Gastrocnemius medialis (tissue), 4 donors: ENCODE measurements around the gene TSPAN2. TPM values are rescaled to one million over a fixed set of nuclear protein-coding genes. Genes with fewer than 3 reads are reported as not detected.

Source experiments
- ATAC-seq, 2 donors: fragments of 150-250 bp; one replicate each; pipeline ENCODE4 v1.9.1; 2016
- DNase-seq, 2 donors: peaks; one replicate each; pipeline ENCODE4 v3.0.0-alpha.2; 2019
- H3K27ac ChIP-seq, 4 donors: fragments of 200-600 bp; sonication (generic); 1 replicate in 1 of 4; 2 replicates in 3 of 4; pipeline ENCODE4 v1.5.1; 2016 to 2018; ENCODE audit warnings: mild to moderate bottlenecking in 2 of 4, moderate library complexity in 1 of 4
- H3K27me3 ChIP-seq, 3 donors: fragments of 200-600 bp; sonication (generic) in 2 of 3; 1 replicate in 1 of 3; 2 replicates in 2 of 3; pipeline versions ENCODE4 v1.5.1 to v1.6.0; 2016 to 2019; ENCODE audit warnings: mild to moderate bottlenecking in 1 of 3, moderate library complexity in 1 of 3
- H3K36me3 ChIP-seq, 2 donors: fragments of 200-600 bp; sonication (generic) in 1 of 2; one replicate each; pipeline ENCODE4 v1.5.1; 2017 to 2018
- H3K4me1 ChIP-seq, 2 donors: fragments of 200-600 bp; sonication (generic) in 1 of 2; one replicate each; pipeline ENCODE4 v1.5.1; 2016 to 2017; ENCODE audit warnings: mild to moderate bottlenecking in 2 of 2
- H3K4me3 ChIP-seq, 4 donors: fragments of 200-600 bp; sonication (generic) in 3 of 4; 1 replicate in 1 of 4; 2 replicates in 3 of 4; pipeline ENCODE4 v1.5.1; 2016 to 2019; ENCODE audit warnings: mild to moderate bottlenecking in 2 of 4
- H3K9me3 ChIP-seq, 3 donors: fragments of 200-600 bp; sonication (generic) in 2 of 3; 1 replicate in 1 of 3; 2 replicates in 2 of 3; pipeline ENCODE4 v1.5.1; 2016 to 2019
- CTCF ChIP-seq, 5 experiments: fragments of 450-650 bp in 3 of 5; fragments of 200-600 bp in 2 of 5; sonication (generic) in 2 of 5; IDR thresholded peaks in 4 of 5; conservative IDR thresholded peaks in 1 of 5; 1 replicate in 4 of 5; 2 replicates in 1 of 5; pipeline ENCODE4 v1.5.1; 2016 to 2019; ENCODE audit warnings: antibody characterized with exemption in 5 of 5, mild to moderate bottlenecking in 3 of 5, moderate library complexity in 3 of 5
- POLR2A ChIP-seq, 2 donors: fragments of 450-650 bp; IDR thresholded peaks; one replicate each; pipeline ENCODE4 v1.6.1; 2017; ENCODE audit warnings: antibody characterized with exemption in 2 of 2, mild to moderate bottlenecking in 2 of 2, moderate library complexity in 2 of 2
- in situ Hi-C, 4 donors: fragments of 200-750 bp; cut with MboI; loops; one replicate each; pipeline versions ENCODE4 v1.15.0 to v1.8.0; 2017; ENCODE audit warnings: low sequenced_read_pairs in 4 of 4
- intact Hi-C: fragments of 100-400 bp; cut with DNase I; formaldehyde crosslinking; loops from one replicate; pipeline ENCODE4 v1.15.1; 2023; ENCODE audit warnings: low total_unique reads
- total RNA-seq, 4 donors: library from RNA; depleted of rRNA; stranded (reverse); fragments of >200 nt; gene quantifications; one replicate each; pipeline versions ENCODE4 v1.1.0 to v1.2.3, GENCODE V29; 2016

TSPAN2 gene
- total RNA-seq, 4 donors from 2014 or later: 0.70 to 2.6 (median 2.0) TPM; not detected in 1

GRCh38 chr1:115127539-115127938, 38.2 kb upstream of the TSPAN2 start:
- no peak for ATAC-seq
- DNase-seq: no peak
- no peaks in the 10 kb centered on the region for H3K36me3 ChIP-seq
- H3K27me3 ChIP-seq: no peaks in the 10 kb centered on the region
- no peaks in the 10 kb centered on the region for H3K9me3 ChIP-seq
- H3K4me1 ChIP-seq: no peaks in the 10 kb centered on the region
- H3K4me3 ChIP-seq: no peak overlapping the region
- H3K27ac ChIP-seq: no peak overlapping the region
- in situ Hi-C loops (loop anchor here in 2 of 4 donors (25.0 kb wide), 1 partner anchor 210 kb away; the partner anchor contains the start of gene NGF (in 2 of the 2)), intact Hi-C loops (no loop called here)
- TF ChIP-seq CTCF (IDR thresholded peaks at IDR 0.05 in 4 of 5, conservative IDR thresholded peaks at IDR 0.05 in 1 of 5): no peak
- TF ChIP-seq POLR2A (IDR thresholded peaks at IDR 0.05): no peak

GRCh38 chr1:115126516-115126915, 37.2 kb upstream of the TSPAN2 start:
- Histone ChIP-seq H3K4me3 (no peak overlapping the region), H3K36me3 (no peaks in the 10 kb centered on the region), H3K27me3 (no peaks in the 10 kb centered on the region), H3K27ac (no peak overlapping the region), H3K4me1 (no peaks in the 10 kb centered on the region), H3K9me3 (no peaks in the 10 kb centered on the region)
- no peak for DNase-seq
- TF ChIP-seq POLR2A (IDR thresholded peaks at IDR 0.05) (no peak), CTCF (IDR thresholded peaks at IDR 0.05 in 4 of 5, conservative IDR thresholded peaks at IDR 0.05 in 1 of 5) (no peak)
- in situ Hi-C loops (loop anchor here in 2 of 4 donors (25.0 kb wide), 1 partner anchor 211 kb away; the partner anchor contains the start of gene NGF (in 2 of the 2)), intact Hi-C loops (no loop called here)
- ATAC-seq: no peak

- no peak for ATAC-seq
- in situ Hi-C loops: no loop called here
Measured at GRCh38 chr1:115123116-115123515, 33.8 kb upstream of the TSPAN2 start.

GRCh38 chr1:115121793-115122192, 32.5 kb upstream of the TSPAN2 start:
- H3K9me3 ChIP-seq: no peaks in the 10 kb centered on the region

More at GRCh38 chr1:115123116-115123515, 33.8 kb upstream of the TSPAN2 start:
- DNase-seq: no peak
- Histone ChIP-seq H3K27me3 (no peaks in the 10 kb centered on the region), H3K36me3 (no peaks in the 10 kb centered on the region), H3K27ac (no peak overlapping the region), H3K4me3 (no peak overlapping the region), H3K9me3 (no peaks in the 10 kb centered on the region), H3K4me1 (no peaks in the 10 kb centered on the region)
- intact Hi-C loops: no loop called here
- no peak for TF ChIP-seq POLR2A (IDR thresholded peaks at IDR 0.05)
- no peak for TF ChIP-seq CTCF (IDR thresholded peaks at IDR 0.05 in 4 of 5, conservative IDR thresholded peaks at IDR 0.05 in 1 of 5)

More at GRCh38 chr1:115121793-115122192, 32.5 kb upstream of the TSPAN2 start:
- Histone ChIP-seq H3K27me3 (no peaks in the 10 kb centered on the region), H3K36me3 (no peaks in the 10 kb centered on the region), H3K27ac (no peak overlapping the region), H3K4me3 (no peak overlapping the region), H3K4me1 (no peaks in the 10 kb centered on the region)
- ATAC-seq (no peak), DNase-seq (no peak)
- in situ Hi-C loops: no loop called here
- TF ChIP-seq CTCF (IDR thresholded peaks at IDR 0.05 in 4 of 5, conservative IDR thresholded peaks at IDR 0.05 in 1 of 5) (no peak), POLR2A (IDR thresholded peaks at IDR 0.05) (no peak)
- intact Hi-C loops: no loop called here
